Subcutaneous preadipocyte (primary cell): ENCODE results near the gene OR51M1. TPM values are rescaled to one million over a fixed set of nuclear protein-coding genes. Genes with fewer than 3 reads are reported as not detected.

Experiments
- small RNA-seq: library from RNA; depleted of rRNA; stranded (forward); fragments of <200 nt; gene quantifications from one replicate; pipeline ENCODE3, GENCODE V24; 2012
- total RNA-seq: library from RNA; depleted of rRNA; stranded (reverse); fragments of >200 nt; gene quantifications from 2 replicates; pipeline ENCODE4 v1.2.3, GENCODE V29; 2012

OR51M1 gene
- total RNA-seq, result not detected in 2 replicates

GRCh38 chr11:5383576-5383975 is at the start of gene OR51M1:
OR51M1 (plus strand) TSS chr11:5383812; CDS start chr11:5389399, 5,587 bp downstream.

GRCh38 chr11:5343474-5344335 is 39.9 kb upstream of the OR51M1 start, which contains the start of gene OR51B5:
OR51B5 (minus strand) TSS chr11:5343524; CDS start chr11:5343524, 0 bp downstream.

GRCh38 chr11:5351208-5351607 is 32.4 kb upstream of the OR51M1 start, which contains the start of gene OR51B6:
OR51B6 (plus strand) TSS chr11:5351508; CDS start chr11:5351508, 0 bp downstream.

GRCh38 chr11:5421811-5422210 is 38.2 kb downstream of the OR51M1 start, which contains the start of gene OR51Q1:
OR51Q1 (plus strand) TSS chr11:5422111; CDS start chr11:5422201, 90 bp downstream.

GRCh38 chr11:5441414-5441813 is 57.8 kb downstream of the OR51M1 start, which contains the start of gene OR51I1:
OR51I1 (minus strand) TSS chr11:5441514; CDS start chr11:5441514, 0 bp downstream.

Small RNA genes lying within 50 kb of the gene (small RNA-seq; reads per million reads assigned to genes)
- gene AC104389.3, result not detected

Other genes starting within 250 kb of the OR51M1 start
- not detected in 2 replicates for gene OR52A5, start 245.5 kb upstream of the OR51M1 start, total RNA-seq
- not detected in 2 replicates for gene OR52A1, start 229.1 kb upstream of the OR51M1 start, total RNA-seq
- gene OR51V1, start 183.1 kb upstream of the OR51M1 start, total RNA-seq, result not detected in 2 replicates
- gene HBB, start 156.7 kb upstream of the OR51M1 start, total RNA-seq, result not detected in 2 replicates
- gene HBD, start 149.3 kb upstream of the OR51M1 start, total RNA-seq, result not detected in 2 replicates
- not detected in 2 replicates for gene HBG1, start 134.0 kb upstream of the OR51M1 start, total RNA-seq
- gene HBG2, start 129.0 kb upstream of the OR51M1 start, total RNA-seq, result not detected in 2 replicates
- not detected in 2 replicates for gene HBE1, start 113.9 kb upstream of the OR51M1 start, total RNA-seq
- gene OR51B4, start 81.9 kb upstream of the OR51M1 start, total RNA-seq, result not detected in 2 replicates
- not detected in 2 replicates for gene OR51B2, start 59.5 kb upstream of the OR51M1 start, total RNA-seq
- gene OR51B5, start 40.3 kb upstream of the OR51M1 start, total RNA-seq, result not detected in 2 replicates
- gene OR51B6, start 32.3 kb upstream of the OR51M1 start, total RNA-seq, result not detected in 2 replicates
- not detected in 2 replicates for gene OR51Q1, start 38.3 kb downstream of the OR51M1 start, total RNA-seq
- not detected in 2 replicates for gene OR51I1, start 57.7 kb downstream of the OR51M1 start, total RNA-seq
- gene OR51I2, start 65.5 kb downstream of the OR51M1 start, total RNA-seq, result not detected in 2 replicates
- gene OR52D1, start 104.9 kb downstream of the OR51M1 start, total RNA-seq, result not detected in 2 replicates
- gene UBQLN3, start 126.1 kb downstream of the OR51M1 start, total RNA-seq, result not detected in 2 replicates
- not detected in 2 replicates for gene UBQLNL, start 132.9 kb downstream of the OR51M1 start, total RNA-seq
- not detected in 2 replicates for gene OR52H1, start 164.7 kb downstream of the OR51M1 start, total RNA-seq
- not detected in 2 replicates for gene OR52B6, start 197.1 kb downstream of the OR51M1 start, total RNA-seq
- gene TRIM6, start 212.8 kb downstream of the OR51M1 start, total RNA-seq, result 2.0 and 2.6 TPM in 2 replicates
- gene TRIM34, start 241.2 kb downstream of the OR51M1 start, total RNA-seq, result 4.7 and 5.9 TPM in 2 replicates